GM19463 (cell line): Measurements from ENCODE around the gene CEP128.

Experiments
- ATAC-seq: cut with Tn5 transposase; IDR thresholded peaks from one replicate; pipeline ENCODE4 v1.9.1; 2021; ENCODE audit warnings: mild to moderate bottlenecking, moderate library complexity; ENCODE audit not compliant: unreplicated experiment

The CEP128 gene

GRCh38 chr14:80695869-80696268, 245.7 kb downstream of the CEP128 start:
- ATAC-seq, result peak; percentile 56

- no peak for ATAC-seq
Observed at GRCh38 chr14:80692903-80693302, 248.6 kb downstream of the CEP128 start.

DNA sequence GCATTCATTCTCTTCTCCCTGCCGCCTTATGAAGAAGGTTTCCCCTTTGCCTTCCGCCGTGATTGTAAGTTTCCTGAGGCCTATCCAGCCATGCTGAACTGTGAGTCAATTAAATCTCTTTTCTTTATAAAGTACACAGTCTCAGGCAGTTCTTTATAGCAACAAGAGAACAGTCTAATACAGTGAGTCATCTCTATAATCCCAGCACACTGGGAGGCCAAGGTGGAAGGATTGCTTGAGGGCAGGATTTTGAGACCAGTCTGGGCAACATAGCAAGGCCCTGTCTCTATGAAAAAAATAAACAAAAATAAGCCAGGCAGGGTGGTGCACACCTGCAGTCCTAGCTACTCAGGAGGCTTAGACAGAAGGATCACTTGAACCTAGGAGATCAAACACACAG, 259.9 kb downstream of the CEP128 start:
- no peak for ATAC-seq

DNA sequence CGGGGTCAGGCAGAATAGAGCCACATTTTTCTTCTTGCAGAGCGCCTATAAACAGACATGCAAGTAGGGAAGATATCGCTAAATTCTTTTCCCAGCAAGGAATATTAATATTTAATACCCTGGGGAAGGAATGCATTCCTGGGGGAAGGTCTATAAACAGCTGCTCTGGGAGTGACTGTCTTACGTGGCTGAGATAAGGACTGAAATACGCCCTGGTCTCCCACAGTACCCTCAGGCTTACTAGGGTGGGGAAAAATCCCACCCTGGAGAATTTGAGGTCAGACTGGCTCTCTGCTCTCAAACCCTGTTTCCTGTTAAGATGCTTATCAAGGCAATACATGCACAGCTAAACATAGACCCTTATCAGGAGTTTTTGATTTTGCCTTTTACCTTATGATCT, 262.3 kb downstream of the CEP128 start:
- no peak for ATAC-seq

GRCh38 chr14:80678436-80678835, 263.1 kb downstream of the CEP128 start:
- ATAC-seq, result no peak

GRCh38 chr14:80669426-80669825, 272.1 kb downstream of the CEP128 start:
- ATAC-seq, result no peak

GRCh38 chr14:80664576-80664975, 277.0 kb downstream of the CEP128 start:
- no peak for ATAC-seq

GRCh38 chr14:80663541-80663940, 278.0 kb downstream of the CEP128 start:
- ATAC-seq, result no peak

GRCh38 chr14:80659783-80660182, 281.8 kb downstream of the CEP128 start:
- ATAC-seq, result no peak

DNA sequence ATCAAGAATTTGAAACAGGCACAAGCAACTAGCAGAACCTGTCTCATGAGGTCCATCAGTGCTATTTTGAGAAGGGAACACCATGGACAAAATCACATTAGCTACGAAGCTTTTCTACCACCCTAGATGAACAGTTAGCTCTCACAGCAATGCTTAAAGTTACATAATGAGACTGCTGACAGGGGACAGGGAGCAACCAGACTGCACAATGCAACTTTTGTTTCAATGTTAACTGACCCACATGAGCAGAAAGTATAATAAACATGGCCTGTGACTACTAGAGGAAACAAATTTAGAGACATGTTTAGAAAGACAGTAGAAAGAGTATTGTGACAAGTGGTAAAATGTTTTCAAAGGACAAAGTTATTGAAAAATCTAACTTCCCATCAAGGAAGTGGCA, 282.8 kb downstream of the CEP128 start:
- no peak for ATAC-seq

GRCh38 chr14:80658155-80658554, 283.4 kb downstream of the CEP128 start:
- no peak for ATAC-seq

GRCh38 chr14:80653956-80654355, 287.6 kb downstream of the CEP128 start:
- no peak for ATAC-seq

GRCh38 chr14:80645667-80646413, 295.7 kb downstream of the CEP128 start:
- ATAC-seq, result no peak

GRCh38 chr14:80644826-80645225, 296.7 kb downstream of the CEP128 start:
- ATAC-seq, result no peak

- ATAC-seq, result no peak
Observed at GRCh38 chr14:80638620-80639515, 302.7 kb downstream of the CEP128 start.

DNA sequence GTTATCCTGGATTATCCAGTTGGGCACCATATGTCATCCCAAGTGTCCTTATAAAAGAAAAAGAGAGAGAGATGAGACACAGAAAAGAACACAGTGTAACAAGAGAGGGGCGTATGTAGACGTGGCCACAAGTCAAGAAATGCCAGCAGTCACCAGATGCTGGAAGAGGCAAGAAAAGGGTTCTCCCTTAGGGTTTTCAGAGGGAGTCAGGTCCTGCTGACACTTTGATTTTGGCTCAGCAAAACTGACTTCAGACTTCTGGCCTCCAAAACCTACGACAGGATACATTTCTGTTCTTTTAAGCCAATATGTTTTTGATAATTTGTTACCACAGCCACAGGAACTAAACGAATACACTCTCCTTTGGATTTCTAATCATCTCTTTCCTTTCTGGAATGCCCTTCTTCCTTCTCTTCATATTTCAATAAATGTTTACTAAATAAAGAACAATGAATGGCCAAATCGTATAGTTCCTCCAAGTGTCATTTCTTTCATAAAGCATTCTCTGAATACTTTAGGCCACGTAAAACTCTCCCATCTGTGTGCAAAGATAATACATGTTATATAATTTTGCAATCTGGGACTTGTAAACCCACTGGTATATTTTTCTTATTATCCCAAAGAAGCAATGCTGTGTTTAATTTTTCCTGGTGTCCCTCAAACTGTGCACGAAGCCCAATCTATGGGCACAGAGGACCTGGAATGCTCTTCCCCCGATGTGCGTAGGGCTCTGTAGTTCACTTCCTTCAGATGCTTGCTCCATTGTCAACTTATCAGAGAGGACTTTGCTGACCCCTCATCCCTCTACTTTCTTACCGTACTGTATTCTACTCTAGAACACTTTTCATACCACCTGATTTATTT, 303.6 kb downstream of the CEP128 start:
- ATAC-seq, result no peak

GRCh38 chr14:80636071-80636470, 305.5 kb downstream of the CEP128 start:
- ATAC-seq, result no peak

- ATAC-seq, result no peak
Observed at GRCh38 chr14:80634106-80634758, 307.3 kb downstream of the CEP128 start.

GRCh38 chr14:80629606-80630005, 311.9 kb downstream of the CEP128 start:
- no peak for ATAC-seq

DNA sequence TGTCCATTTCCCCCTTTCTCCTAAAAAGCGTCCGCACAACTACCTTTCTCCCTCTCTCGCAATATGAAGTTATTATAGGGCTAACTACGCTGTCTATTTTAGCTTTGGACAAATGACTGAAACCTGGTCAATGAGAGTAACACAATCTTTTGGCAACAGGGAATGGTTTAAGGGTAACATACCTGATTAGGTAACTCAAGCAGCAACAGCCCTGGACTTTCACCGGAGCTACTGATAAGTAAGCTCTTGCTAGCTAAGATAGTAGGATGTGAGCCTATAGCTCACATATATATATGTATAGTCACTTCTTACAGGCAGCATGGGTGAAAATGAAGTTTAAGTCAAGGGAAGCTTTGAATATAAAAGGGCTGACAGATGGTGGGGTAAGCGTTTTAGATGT, 313.0 kb downstream of the CEP128 start:
- ATAC-seq, result no peak

- no peak for ATAC-seq
Observed at GRCh38 chr14:80627745-80628144, 313.8 kb downstream of the CEP128 start.
